ENCODE results near the gene ZNF823.
"Not testable (repeated sequence)": the region's sequence is repeated elsewhere in the genome, so short reads cannot be mapped to it uniquely, and the experiment has no call there.

Gene ZNF823

GRCh38 chr19:11738746-11739620 is at the start of gene ZNF823:
TSS of gene ZNF823 (minus strand) at chr19:11738946. CDS start at chr19:11738819, 127 bp downstream.
- DNase-seq (ENCODE audit: low read depth), result peak; percentile 96

- no peak for DNase-seq (ENCODE audit: low read depth)
These were observed 48.8 kb upstream of the ZNF823 start for GRCh38 chr19:11787536-11787935.

DNA sequence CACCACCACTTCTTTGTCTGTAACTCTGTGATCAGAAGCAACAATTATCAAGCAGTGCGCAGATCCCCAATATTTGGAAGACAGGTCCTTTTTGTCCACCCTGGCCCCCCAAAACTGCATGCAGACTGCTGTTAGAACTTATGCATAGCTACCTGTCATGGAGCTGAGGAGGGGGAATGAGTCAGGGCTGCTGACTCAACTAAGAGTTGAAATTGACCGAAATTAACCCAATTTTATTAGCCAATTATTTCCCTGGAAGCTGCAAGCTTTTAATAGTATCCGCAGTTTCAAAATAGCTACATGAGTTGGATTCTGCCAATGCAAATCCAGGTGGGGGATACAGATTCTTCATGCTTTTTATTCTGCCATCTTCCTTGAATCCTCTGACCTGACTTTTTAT is 45.6 kb upstream of the ZNF823 start:
- no peak for DNase-seq (ENCODE audit: low read depth)

- DNase-seq (ENCODE audit: low read depth), result no peak
These were observed 45.0 kb upstream of the ZNF823 start for GRCh38 chr19:11783767-11784166.

DNA sequence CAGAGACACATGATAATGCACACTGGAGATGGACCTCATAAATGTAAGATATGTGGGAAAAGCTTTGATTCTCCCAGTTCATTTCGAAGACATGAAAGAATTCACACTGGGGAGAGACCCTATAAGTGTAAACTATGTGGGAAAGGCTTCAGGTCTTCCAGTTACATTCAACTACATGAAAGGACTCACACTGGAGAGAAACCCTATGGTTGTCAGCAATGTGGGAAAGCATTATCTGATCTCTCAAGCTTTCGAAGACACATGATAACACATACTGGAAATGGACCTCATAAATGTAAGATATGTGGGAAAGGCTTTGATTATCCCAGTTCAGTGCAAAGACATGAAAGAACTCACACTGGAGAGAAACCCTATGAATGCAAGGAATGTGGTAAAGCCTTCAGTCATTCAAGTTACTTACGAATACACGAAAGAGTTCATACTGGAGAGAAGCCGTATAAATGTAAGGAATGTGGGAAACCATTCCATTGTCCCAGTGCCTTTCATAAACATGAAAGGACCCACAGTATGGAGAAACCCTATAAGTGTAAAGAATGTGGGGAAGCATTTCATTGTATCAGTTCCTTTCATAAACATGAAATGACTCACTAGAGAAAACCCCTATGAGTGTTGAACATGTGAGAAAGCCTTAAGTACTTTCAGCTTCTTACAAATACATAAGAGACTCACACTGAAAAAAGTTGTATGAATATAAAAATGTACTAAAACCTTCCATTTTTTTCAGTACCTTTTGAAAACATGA is 42.7 kb upstream of the ZNF823 start:
- DNase-seq (ENCODE audit: low read depth), result no peak

DNA sequence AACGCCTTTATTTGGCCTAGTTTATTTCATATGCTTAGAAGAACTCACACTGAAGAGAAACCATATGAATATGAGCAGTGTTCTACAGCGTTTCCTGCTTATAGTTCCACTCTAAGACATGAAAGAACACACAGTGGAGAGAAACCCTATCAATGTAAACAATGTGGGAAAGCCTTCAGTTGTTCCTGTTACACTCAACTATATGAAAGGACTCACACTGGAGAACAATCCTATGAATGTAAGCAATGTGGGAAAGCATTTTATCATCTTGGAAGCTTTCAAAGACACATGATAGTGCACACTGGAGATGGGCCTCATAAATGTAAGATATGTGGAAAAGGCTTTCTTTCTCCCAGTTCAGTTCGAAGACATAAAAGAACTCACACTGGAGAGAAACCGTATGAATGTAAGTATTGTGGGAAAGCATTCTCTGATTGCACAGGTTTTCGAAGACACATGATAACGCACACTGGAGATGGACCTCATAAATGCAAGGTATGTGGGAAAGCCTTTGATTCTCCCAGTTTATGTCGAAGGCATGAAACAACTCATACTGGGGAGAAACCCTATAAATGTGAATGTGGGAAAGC is 41.8 kb upstream of the ZNF823 start:
- DNase-seq (ENCODE audit: low read depth), result no peak

GRCh38 chr19:11776669-11777068 is 37.9 kb upstream of the ZNF823 start:
- DNase-seq (ENCODE audit: low read depth), result not testable (repeated sequence)

DNA sequence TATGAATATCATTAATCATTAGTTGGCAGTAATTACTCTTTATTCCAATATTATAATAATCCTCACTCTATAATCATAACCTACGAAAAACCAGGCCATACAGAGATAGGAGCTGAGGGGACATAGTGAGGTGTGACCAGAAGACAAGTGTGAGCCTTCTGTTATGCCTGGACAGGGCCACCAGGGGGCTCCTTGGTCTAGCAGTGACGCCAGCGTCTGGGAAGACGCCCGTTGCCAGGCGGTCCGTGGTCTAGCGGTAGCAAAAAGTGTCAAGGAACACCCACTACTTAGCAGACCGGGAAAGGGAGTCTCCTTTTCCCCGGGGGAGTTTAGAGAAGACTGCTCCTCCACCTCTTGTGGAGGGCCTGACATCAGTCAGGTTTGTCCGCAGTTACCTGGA is 32.8 kb upstream of the ZNF823 start:
- DNase-seq (ENCODE audit: low read depth), result not testable (repeated sequence)

GRCh38 chr19:11769995-11770394 is 31.2 kb upstream of the ZNF823 start:
- no peak for DNase-seq (ENCODE audit: low read depth)

- no peak for DNase-seq (ENCODE audit: low read depth)
These were observed 28.9 kb upstream of the ZNF823 start for GRCh38 chr19:11767633-11768133.

- DNase-seq (ENCODE audit: low read depth), result peak; percentile 84
These were observed 28.1 kb upstream of the ZNF823 start, which contains the start of gene ZNF441 for GRCh38 chr19:11766597-11767591. TSS of gene ZNF441 (plus strand) at chr19:11767000. CDS start at chr19:11767194, 194 bp downstream.

DNA sequence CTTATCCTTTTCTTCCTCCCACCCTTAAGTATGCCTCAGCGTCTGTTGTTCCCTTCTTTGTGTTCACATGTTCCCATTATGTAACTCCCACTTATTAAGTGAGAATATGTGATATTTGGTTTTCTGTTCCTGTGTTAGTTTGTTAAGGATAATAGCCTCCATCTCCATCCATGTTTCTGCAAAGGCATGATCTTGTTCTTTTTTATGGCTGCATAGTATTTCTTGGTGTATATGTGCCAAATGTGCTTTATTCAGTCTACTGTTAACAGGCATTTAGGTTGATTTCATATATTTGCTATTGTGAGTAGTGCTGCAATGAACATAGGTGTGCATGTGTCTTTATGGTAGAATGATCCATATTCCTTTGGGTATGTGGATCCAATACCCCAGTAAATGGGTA is 24.9 kb upstream of the ZNF823 start:
- no peak for DNase-seq (ENCODE audit: low read depth)

GRCh38 chr19:11763117-11763516 is 24.4 kb upstream of the ZNF823 start:
- DNase-seq (ENCODE audit: low read depth), result no peak

DNA sequence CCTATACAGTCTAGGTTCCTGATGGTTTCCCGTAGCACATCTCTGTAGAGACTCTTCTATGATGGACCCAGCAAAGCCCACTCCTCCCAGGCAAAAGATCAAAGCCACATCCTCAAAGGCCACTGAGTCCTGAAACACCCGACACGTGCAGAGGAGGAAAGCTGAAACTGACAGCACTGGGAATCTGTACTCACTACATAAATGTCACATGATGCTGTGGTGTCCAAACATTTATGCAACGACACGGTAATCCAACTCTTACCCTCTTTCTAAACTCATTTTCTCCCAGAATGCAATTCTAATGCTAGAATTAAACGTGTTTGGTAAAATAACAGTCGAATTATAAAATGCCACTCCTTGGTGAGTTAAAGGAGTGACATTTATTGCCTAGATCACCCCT is 21.1 kb upstream of the ZNF823 start:
- DNase-seq (ENCODE audit: low read depth), result no peak

- no peak for DNase-seq (ENCODE audit: low read depth)
These were observed 18.2 kb upstream of the ZNF823 start for GRCh38 chr19:11756965-11757364.

- DNase-seq (ENCODE audit: low read depth), result no peak
These were observed 15.9 kb upstream of the ZNF823 start for GRCh38 chr19:11754663-11755062.

DNA sequence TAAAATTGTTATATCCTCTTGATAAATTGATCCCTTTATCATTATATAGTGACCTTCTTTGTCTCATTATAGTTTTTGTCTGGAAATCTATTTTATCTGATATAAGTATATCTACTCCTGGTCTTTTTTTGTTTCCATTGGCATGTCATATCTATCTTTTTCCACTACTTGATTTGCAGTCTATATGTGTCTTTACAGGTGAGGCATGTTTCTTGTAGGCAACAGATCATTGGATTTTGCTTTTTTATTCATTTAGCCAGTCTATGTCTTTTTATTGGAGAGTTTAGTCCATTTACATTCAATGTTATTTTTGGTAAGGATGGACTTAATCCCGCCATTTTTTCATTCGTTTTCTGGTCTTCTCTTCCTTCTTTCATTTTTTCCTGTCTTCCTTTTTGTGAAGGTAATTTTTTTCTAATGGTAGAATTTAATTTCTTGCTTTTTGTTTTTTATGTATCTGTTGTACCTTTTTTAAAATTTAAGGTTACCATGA is 13.5 kb upstream of the ZNF823 start:
- DNase-seq (ENCODE audit: low read depth), result no peak

GRCh38 chr19:11749751-11750150 is 11.0 kb upstream of the ZNF823 start:
- DNase-seq (ENCODE audit: low read depth), result no peak

DNA sequence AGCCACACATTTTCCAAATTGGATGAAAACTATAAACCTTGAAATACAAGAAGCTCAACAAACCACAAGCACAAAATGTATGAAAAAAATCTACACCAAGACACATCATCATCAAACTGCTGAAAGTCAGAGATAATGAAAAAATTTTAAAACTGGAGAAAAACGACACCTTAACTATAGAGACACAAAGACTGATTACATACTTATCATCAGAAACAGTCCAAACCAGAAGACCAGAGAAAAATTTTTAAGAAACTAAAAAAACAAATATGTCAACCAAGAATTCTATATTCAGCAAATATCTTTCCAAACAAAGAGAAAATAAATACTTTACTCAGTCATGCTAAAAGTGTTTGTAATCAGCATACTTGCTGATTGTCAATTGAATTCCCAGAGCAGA is 8.5 kb upstream of the ZNF823 start:
- DNase-seq (ENCODE audit: low read depth), result no peak

- DNase-seq (ENCODE audit: low read depth), result no peak
These were observed 7.1 kb upstream of the ZNF823 start for GRCh38 chr19:11745869-11746268.

Data from stimulated activated CD4-positive, alpha-beta T cell treated with anti-CD3 and anti-CD28 coated beads, Interleukin-2, amount 100 ng/mL, for 4 hours (primary cell).